ENCODE results near the gene CSGALNACT2. TPM values are rescaled to one million over a fixed set of nuclear protein-coding genes. Genes with fewer than 3 reads are reported as not detected.

CSGALNACT2 gene
- total and polyA plus RNA-seq, 10 of the 15 experiments (the other 5 are each of a cell fraction or from before 2014, with no cell fraction given) = 2.5 to 12.6 (median 8.7) TPM

GRCh38 chr10:43126759-43127424 is 11.4 kb upstream of the CSGALNACT2 start (continued):
- TF ChIP-seq IKZF1 (conservative IDR thresholded peaks at IDR 0.05) = 0 out of 2 replicates have a peak, but pooled peaks have one; percentile 23
- TF ChIP-seq ATF7 (IDR thresholded peaks at IDR 0.05; ENCODE audit: low read depth) = no peak
- TF ChIP-seq, protein P1, sequence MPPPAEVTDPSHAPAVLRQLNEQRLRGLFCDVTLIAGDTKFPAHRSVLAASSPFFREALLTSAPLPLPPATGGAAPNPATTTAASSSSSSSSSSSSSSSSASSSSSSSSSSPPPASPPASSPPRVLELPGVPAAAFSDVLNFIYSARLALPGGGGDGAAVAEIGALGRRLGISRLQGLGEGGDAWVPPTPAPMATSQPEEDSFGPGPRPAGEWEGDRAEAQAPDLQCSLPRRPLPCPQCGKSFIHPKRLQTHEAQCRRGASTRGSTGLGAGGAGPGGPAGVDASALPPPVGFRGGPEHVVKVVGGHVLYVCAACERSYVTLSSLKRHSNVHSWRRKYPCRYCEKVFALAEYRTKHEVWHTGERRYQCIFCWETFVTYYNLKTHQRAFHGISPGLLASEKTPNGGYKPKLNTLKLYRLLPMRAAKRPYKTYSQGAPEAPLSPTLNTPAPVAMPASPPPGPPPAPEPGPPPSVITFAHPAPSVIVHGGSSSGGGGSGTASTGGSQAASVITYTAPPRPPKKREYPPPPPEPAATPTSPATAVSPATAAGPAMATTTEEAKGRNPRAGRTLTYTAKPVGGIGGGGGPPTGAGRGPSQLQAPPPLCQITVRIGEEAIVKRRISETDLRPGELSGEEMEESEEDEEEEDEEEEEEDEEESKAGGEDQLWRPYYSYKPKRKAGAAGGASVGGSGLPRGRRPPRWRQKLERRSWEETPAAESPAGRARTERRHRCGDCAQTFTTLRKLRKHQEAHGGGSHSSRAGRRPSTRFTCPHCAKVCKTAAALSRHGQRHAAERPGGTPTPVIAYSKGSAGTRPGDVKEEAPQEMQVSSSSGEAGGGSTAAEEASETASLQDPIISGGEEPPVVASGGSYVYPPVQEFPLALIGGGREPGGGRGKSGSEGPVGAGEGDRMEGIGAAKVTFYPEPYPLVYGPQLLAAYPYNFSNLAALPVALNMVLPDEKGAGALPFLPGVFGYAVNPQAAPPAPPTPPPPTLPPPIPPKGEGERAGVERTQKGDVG (CRISPR knock-in tag; IDR thresholded peaks at IDR 0.05) = no peak
- TF ChIP-seq TCF3 (IDR thresholded peaks at IDR 0.05; ENCODE audit: borderline replicate concordance, insufficient read depth, low read depth, low read length) = no peak
- peak; percentile 72 for TF ChIP-seq MEF2B (IDR thresholded peaks at IDR 0.05; ENCODE audit: partially characterized antibody, poor library complexity, severe bottlenecking)
- TF ChIP-seq MLLT1 (IDR thresholded peaks at IDR 0.05) = no peak

GRCh38 chr10:43127442-43127841 is 10.8 kb upstream of the CSGALNACT2 start:
- ChIA-PET CTCF (no interaction called here), SMC1A (ENCODE audit: uncharacterized antibody, unreplicated experiment) (no interaction called here), RAD21 (ENCODE audit: unreplicated experiment) (interaction anchor here (0.7 kb wide), 1 partner anchor 1605 kb away, joined by 3 read pairs; no protein-coding TSS in a partner anchor), POLR2A (no interaction called here)
- no peak for DNase-seq (ENCODE audit: low read depth, low spot score)
- Histone ChIP-seq H3K9me3 (replicated peaks; ENCODE audit: control insufficient read depth, insufficient read depth, low read length) (no peaks in the 10 kb centered on the region), H3K4me3 (0 out of 2 replicates have a peak overlapping the region, but pooled peaks have one; percentile 6), H3K79me2 (ENCODE audit: control insufficient read depth, insufficient read depth, low read length) (no peaks in the 10 kb centered on the region), H3K9ac (ENCODE audit: control insufficient read depth, insufficient read depth, low read length) (no peak overlapping the region), H3K27ac (ENCODE audit: control insufficient read depth, insufficient read depth) (no peak overlapping the region), H3K36me3 (ENCODE audit: control insufficient read depth in 2 of 2, insufficient read depth in 2 of 2, low read length in 1 of 2) (no peaks in the 10 kb centered on the region), H3K4me1 (ENCODE audit: control insufficient read depth, insufficient read depth, low read length) (peaks cover 25% of the 10 kb centered on the region), H2AFZ (ENCODE audit: control insufficient read depth, low read depth, low read length) (no peak overlapping the region), H3K4me2 (ENCODE audit: control insufficient read depth, insufficient read depth) (peak overlapping the region; percentile 50; the same call in 1 of the 2 replicates), H4K20me1 (ENCODE audit: control insufficient read depth, insufficient read depth) (no peaks in the 10 kb centered on the region), H3K27me3 (replicated peaks in 1 of 2; ENCODE audit: control insufficient read depth in 2 of 2, insufficient read depth in 2 of 2, low read length in 1 of 2) (no peaks in the 10 kb centered on the region)
- in situ Hi-C loops (cut with MboI) = loop anchor here (25.0 kb wide), 2 partner anchors 285 to 490 kb away; partner anchors contain the start of genes HNRNPF and ZNF33B
- no peak for ATAC-seq
- WGBS (ENCODE audit: insufficient coverage, insufficient replicate concordance, low lambda C conversion rate, missing lambda C conversion rate) = 66% methylated on average over 9 of the region's 9 CpGs
- no peak for FAIRE-seq
- no TSS peak for BruUV-seq (replicated peaks)
- intact Hi-C loops (cut with micrococcal nuclease; ENCODE audit: unreplicated experiment) = no loop called here
- no peak for TF ChIP-seq ASH2L (IDR thresholded peaks at IDR 0.05; ENCODE audit: borderline replicate concordance, low read depth)
- no peak for TF ChIP-seq HCFC1 (IDR thresholded peaks at IDR 0.05; ENCODE audit: low read length)
- TF ChIP-seq ZNF207 (IDR thresholded peaks at IDR 0.05; ENCODE audit: borderline replicate concordance) = no peak
- no peak for TF ChIP-seq SPI1 (IDR thresholded peaks at IDR 0.05; ENCODE audit: borderline replicate concordance, insufficient read depth, low read depth, low read length)
- TF ChIP-seq, protein P2, sequence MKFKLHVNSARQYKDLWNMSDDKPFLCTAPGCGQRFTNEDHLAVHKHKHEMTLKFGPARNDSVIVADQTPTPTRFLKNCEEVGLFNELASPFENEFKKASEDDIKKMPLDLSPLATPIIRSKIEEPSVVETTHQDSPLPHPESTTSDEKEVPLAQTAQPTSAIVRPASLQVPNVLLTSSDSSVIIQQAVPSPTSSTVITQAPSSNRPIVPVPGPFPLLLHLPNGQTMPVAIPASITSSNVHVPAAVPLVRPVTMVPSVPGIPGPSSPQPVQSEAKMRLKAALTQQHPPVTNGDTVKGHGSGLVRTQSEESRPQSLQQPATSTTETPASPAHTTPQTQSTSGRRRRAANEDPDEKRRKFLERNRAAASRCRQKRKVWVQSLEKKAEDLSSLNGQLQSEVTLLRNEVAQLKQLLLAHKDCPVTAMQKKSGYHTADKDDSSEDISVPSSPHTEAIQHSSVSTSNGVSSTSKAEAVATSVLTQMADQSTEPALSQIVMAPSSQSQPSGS (IDR thresholded peaks at IDR 0.05; ENCODE audit: low read length) = no peak
- TF ChIP-seq IKZF1 (conservative IDR thresholded peaks at IDR 0.05) = no peak
- no peak for TF ChIP-seq KAT2A (conservative IDR thresholded peaks at IDR 0.05; ENCODE audit: control insufficient read depth, low read depth, low read length)
- TF ChIP-seq SIX5 (IDR thresholded peaks at IDR 0.05; ENCODE audit: low read depth, low read length, severe bottlenecking) = no peak
- TF ChIP-seq, protein P3, sequence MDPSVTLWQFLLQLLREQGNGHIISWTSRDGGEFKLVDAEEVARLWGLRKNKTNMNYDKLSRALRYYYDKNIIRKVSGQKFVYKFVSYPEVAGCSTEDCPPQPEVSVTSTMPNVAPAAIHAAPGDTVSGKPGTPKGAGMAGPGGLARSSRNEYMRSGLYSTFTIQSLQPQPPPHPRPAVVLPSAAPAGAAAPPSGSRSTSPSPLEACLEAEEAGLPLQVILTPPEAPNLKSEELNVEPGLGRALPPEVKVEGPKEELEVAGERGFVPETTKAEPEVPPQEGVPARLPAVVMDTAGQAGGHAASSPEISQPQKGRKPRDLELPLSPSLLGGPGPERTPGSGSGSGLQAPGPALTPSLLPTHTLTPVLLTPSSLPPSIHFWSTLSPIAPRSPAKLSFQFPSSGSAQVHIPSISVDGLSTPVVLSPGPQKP (IDR thresholded peaks at IDR 0.05; ENCODE audit: low read depth, low read length) = no peak
- TF ChIP-seq MEF2A (IDR thresholded peaks at IDR 0.05; ENCODE audit: insufficient read depth, low read depth, low read length) = no peak
